NAMALWA (cell line): Measurements from ENCODE around the gene ENOPH1.
"Not testable (repeated sequence)": the region's sequence is repeated elsewhere in the genome, so short reads cannot be mapped to it uniquely, and the experiment has no call there.

Experiments
- DNase-seq: peaks from one replicate; pipeline ENCODE4 v3.0.0-alpha.2; 2015; ENCODE audit warnings: low spot score

ENOPH1 gene

GRCh38 chr4:82473621-82474164 lies 43.3 kb downstream of the ENOPH1 start:
- DNase-seq: no peak

- not testable (repeated sequence) for DNase-seq
These were observed 45.5 kb downstream of the ENOPH1 start for GRCh38 chr4:82475931-82476330.

GRCh38 chr4:82477469-82477868 lies 47.1 kb downstream of the ENOPH1 start:
- DNase-seq: not testable (repeated sequence)

GRCh38 chr4:82479562-82479961 lies 49.2 kb downstream of the ENOPH1 start:
- no peak for DNase-seq

GRCh38 chr4:82480771-82481505 lies 50.5 kb downstream of the ENOPH1 start:
- DNase-seq: no peak

GRCh38 chr4:82481506-82481840 lies 51.1 kb downstream of the ENOPH1 start:
- no peak for DNase-seq

GRCh38 chr4:82482387-82482786 lies 52.0 kb downstream of the ENOPH1 start:
- DNase-seq: no peak

GRCh38 chr4:82484996-82485783 lies 54.8 kb downstream of the ENOPH1 start:
- DNase-seq: no peak

- no peak for DNase-seq
These were observed 58.7 kb downstream of the ENOPH1 start for GRCh38 chr4:82489076-82489475.

GRCh38 chr4:82489987-82490386 lies 59.6 kb downstream of the ENOPH1 start:
- no peak for DNase-seq

- DNase-seq: no peak
These were observed 61.0 kb downstream of the ENOPH1 start for GRCh38 chr4:82491251-82491960.

- DNase-seq: no peak
These were observed 63.5 kb downstream of the ENOPH1 start for GRCh38 chr4:82493721-82494425.

GRCh38 chr4:82495666-82496065 lies 65.3 kb downstream of the ENOPH1 start:
- DNase-seq: no peak

- no peak for DNase-seq
These were observed 66.0 kb downstream of the ENOPH1 start for GRCh38 chr4:82496349-82496748.

GRCh38 chr4:82499738-82500434 lies 69.5 kb downstream of the ENOPH1 start:
- DNase-seq: no peak

GRCh38 chr4:82500435-82501153 lies 70.2 kb downstream of the ENOPH1 start:
- DNase-seq: no peak

GRCh38 chr4:82501154-82501442 lies 70.7 kb downstream of the ENOPH1 start:
- DNase-seq: no peak

- no peak for DNase-seq
These were observed 77.6 kb downstream of the ENOPH1 start for GRCh38 chr4:82508011-82508410.

GRCh38 chr4:82508806-82509428 lies 78.5 kb downstream of the ENOPH1 start:
- no peak for DNase-seq

- no peak for DNase-seq
These were observed 79.8 kb downstream of the ENOPH1 start for GRCh38 chr4:82510216-82510615.
